M059J (cell line): Measurements from ENCODE around the gene CCDC47. TPM values are rescaled to one million over a fixed set of nuclear protein-coding genes. Genes with fewer than 3 reads are reported as not detected.
A peak's percentile ranks its signal among the peaks of the same experiment; 100 is the strongest.
"Not testable (repeated sequence)": the region's sequence is repeated elsewhere in the genome, so short reads cannot be mapped to it uniquely, and the experiment has no call there.

Experiments used
- DNase-seq: peaks from one replicate; pipeline ENCODE4 v3.0.0-alpha.2; 2012; ENCODE audit warnings: low read depth
- total RNA-seq: library from RNA; depleted of rRNA; stranded (reverse); fragments of >200 nt; shearing (Covaris generic); gene quantifications from 2 replicates; pipeline ENCODE4 v1.2.3, GENCODE V29; 2014; rRNA removed

CCDC47 gene
- 46.2 and 64.1 TPM in 2 replicates for total RNA-seq

GRCh38 chr17:63773272-63774140 lies at the start of gene CCDC47:
CCDC47 (minus strand) TSS chr17:63773597; CDS start chr17:63766175, 7,422 bp downstream.
- DNase-seq = peak; percentile 99

- DNase-seq = no peak
Observed at GRCh38 chr17:63822537-63822936, 49.1 kb upstream of the CCDC47 start.

GRCh38 chr17:63821804-63822203 lies 48.4 kb upstream of the CCDC47 start:
- no peak for DNase-seq

GRCh38 chr17:63820963-63821561 lies 47.7 kb upstream of the CCDC47 start:
- DNase-seq = no peak

GRCh38 chr17:63819585-63820537 lies 46.5 kb upstream of the CCDC47 start:
- no peak for DNase-seq

- no peak for DNase-seq
Observed at GRCh38 chr17:63819131-63819530, 45.7 kb upstream of the CCDC47 start.

GRCh38 chr17:63817736-63818385 lies 44.5 kb upstream of the CCDC47 start:
- DNase-seq = no peak

- DNase-seq = peak; percentile 26
Observed at GRCh38 chr17:63816669-63817068, 43.3 kb upstream of the CCDC47 start.

GRCh38 chr17:63816123-63816522 lies 42.7 kb upstream of the CCDC47 start:
- DNase-seq = no peak

GRCh38 chr17:63809970-63810369 lies 36.6 kb upstream of the CCDC47 start:
- DNase-seq = no peak

- no peak for DNase-seq
Observed at GRCh38 chr17:63805591-63805990, 32.2 kb upstream of the CCDC47 start.

- no peak for DNase-seq
Observed at GRCh38 chr17:63804328-63804727, 30.9 kb upstream of the CCDC47 start.

- DNase-seq = no peak
Observed at GRCh38 chr17:63800783-63801182, 27.4 kb upstream of the CCDC47 start.

GRCh38 chr17:63798572-63799106 lies 25.2 kb upstream of the CCDC47 start:
- no peak for DNase-seq

GRCh38 chr17:63796375-63796774 lies 23.0 kb upstream of the CCDC47 start:
- DNase-seq = not testable (repeated sequence)

GRCh38 chr17:63792055-63792729 lies 18.8 kb upstream of the CCDC47 start:
- DNase-seq = no peak

- DNase-seq = no peak
Observed at GRCh38 chr17:63790057-63790456, 16.7 kb upstream of the CCDC47 start.

- no peak for DNase-seq
Observed at GRCh38 chr17:63786971-63787711, 13.7 kb upstream of the CCDC47 start.

- no peak for DNase-seq
Observed at GRCh38 chr17:63786117-63786516, 12.7 kb upstream of the CCDC47 start.

- peak; percentile 58 for DNase-seq
Observed at GRCh38 chr17:63785556-63785955, 12.2 kb upstream of the CCDC47 start.
